Spleen (tissue), 7 donors: Measurements from ENCODE around the gene HOXD12.

Experiments used
- CTCF ChIP-seq, 11 experiments: fragments of 200-600 bp in 7 of 11; fragments of 450-650 bp in 4 of 11; sonication (generic) in 4 of 11; IDR thresholded peaks in 8 of 11; conservative IDR thresholded peaks in 3 of 11; 1 replicate in 7 of 11; 2 replicates in 4 of 11; pipeline versions ENCODE4 v1.4.0 to v1.8.0; 2016 to 2021; ENCODE audit warnings: antibody characterized with exemption in 11 of 11, inconsistent platforms in 4 of 11, mild to moderate bottlenecking in 1 of 11
- POLR2A ChIP-seq, 3 donors: fragments of 450-650 bp; IDR thresholded peaks; one replicate each; pipeline ENCODE4 v1.5.1; 2017; ENCODE audit warnings: antibody characterized with exemption in 3 of 3, mild to moderate bottlenecking in 1 of 3
- POLR2AphosphoS5 ChIP-seq, 3 donors: sonication (generic); formaldehyde crosslinking; IDR thresholded peaks; one replicate each; pipeline ENCODE4 v1.5.1; 2017; ENCODE audit warnings: antibody characterized with exemption in 3 of 3
- donor health status: DM: no; HTN: no; CAD: no; lungs with moderate emphysema.
- donor health status: DM: no; HTN: no; CAD: no.
- donor health status: DM: no; HTN: no; CAD: no.

- TF ChIP-seq CTCF (IDR thresholded peaks at IDR 0.05 in 8 of 11, conservative IDR thresholded peaks at IDR 0.05 in 3 of 11) (no peak), POLR2AphosphoS5 (IDR thresholded peaks at IDR 0.05) (no peak), POLR2A (IDR thresholded peaks at IDR 0.05) (no peak)
Observed at GRCh38 chr2:176056406-176056805, 43.2 kb upstream of the HOXD12 start.
